ENCODE results near the gene JAKMIP2.

Gene JAKMIP2

GRCh38 chr5:147673266-147673665, 109.3 kb downstream of the JAKMIP2 start:
- no peak for DNase-seq (ENCODE audit: low read depth in 1 of 2, low spot score in 1 of 2)
- H3K4me3 ChIP-seq (replicated peaks; ENCODE audit: insufficient read depth, low read length), result no peak overlapping the region
- no peak overlapping the region for H3K27ac ChIP-seq (replicated peaks)
- H3K27me3 ChIP-seq (ENCODE audit: insufficient read depth, poor library complexity, severe bottlenecking), result no peaks in the 10 kb centered on the region
- TF ChIP-seq CTCF (IDR thresholded peaks at IDR 0.05; ENCODE audit: insufficient read depth, low read length) (no peak), SPI1 (IDR thresholded peaks at IDR 0.05; ENCODE audit: borderline replicate concordance, low read depth) (no peak), REST (IDR thresholded peaks at IDR 0.05; ENCODE audit: insufficient replicate concordance, low read depth) (no peak), GABPA (IDR thresholded peaks at IDR 0.05; ENCODE audit: low read depth) (no peak), POLR2AphosphoS5 (IDR thresholded peaks at IDR 0.05; ENCODE audit: low read depth) (no peak)

GRCh38 chr5:147671365-147671764, 111.2 kb downstream of the JAKMIP2 start:
- DNase-seq (ENCODE audit: low read depth in 1 of 2, low spot score in 1 of 2), result no peak
- Histone ChIP-seq H3K27me3 (ENCODE audit: insufficient read depth, poor library complexity, severe bottlenecking) (no peaks in the 10 kb centered on the region), H3K27ac (replicated peaks) (no peak overlapping the region), H3K4me3 (replicated peaks; ENCODE audit: insufficient read depth, low read length) (no peak overlapping the region)
- TF ChIP-seq POLR2AphosphoS5 (IDR thresholded peaks at IDR 0.05; ENCODE audit: low read depth), result no peak
- TF ChIP-seq GABPA (IDR thresholded peaks at IDR 0.05; ENCODE audit: low read depth), result no peak
- TF ChIP-seq REST (IDR thresholded peaks at IDR 0.05; ENCODE audit: insufficient replicate concordance, low read depth), result no peak
- TF ChIP-seq SPI1 (IDR thresholded peaks at IDR 0.05; ENCODE audit: borderline replicate concordance, low read depth), result no peak
- TF ChIP-seq CTCF (IDR thresholded peaks at IDR 0.05; ENCODE audit: insufficient read depth, low read length), result no peak

GRCh38 chr5:147670815-147671214, 111.7 kb downstream of the JAKMIP2 start:
- no peak overlapping the region for H3K4me3 ChIP-seq (replicated peaks; ENCODE audit: insufficient read depth, low read length)
- H3K27me3 ChIP-seq (ENCODE audit: insufficient read depth, poor library complexity, severe bottlenecking), result no peaks in the 10 kb centered on the region
- DNase-seq (ENCODE audit: low read depth in 1 of 2, low spot score in 1 of 2), result no peak
- TF ChIP-seq POLR2AphosphoS5 (IDR thresholded peaks at IDR 0.05; ENCODE audit: low read depth), result no peak
- no peak for TF ChIP-seq GABPA (IDR thresholded peaks at IDR 0.05; ENCODE audit: low read depth)
- TF ChIP-seq REST (IDR thresholded peaks at IDR 0.05; ENCODE audit: insufficient replicate concordance, low read depth), result no peak
- TF ChIP-seq CTCF (IDR thresholded peaks at IDR 0.05; ENCODE audit: insufficient read depth, low read length), result no peak
- TF ChIP-seq SPI1 (IDR thresholded peaks at IDR 0.05; ENCODE audit: borderline replicate concordance, low read depth), result no peak
- H3K27ac ChIP-seq (replicated peaks), result no peak overlapping the region

All from HL-60 (cell line).